Heart left ventricle (tissue), 16 donors: ENCODE measurements around the gene GRIN2A. TPM values are rescaled to one million over a fixed set of nuclear protein-coding genes. Genes with fewer than 3 reads are reported as not detected.

ENCODE experiments used
- ATAC-seq, 4 donors: fragments of 200-7000 bp; cut with Tn5 transposase; one replicate each; pipeline ENCODE4 v1.9.1; 2020 to 2022; ENCODE audit warnings: moderate library complexity in 4 of 4, mild to moderate bottlenecking in 3 of 4, moderate number of reproducible peaks in 1 of 4
- DNase-seq, 5 donors: peaks; one replicate each; pipeline ENCODE4 v3.0.0-alpha.2; 2020
- H3K27ac ChIP-seq, 12 donors: fragments of 200-600 bp; sonication (generic) in 4 of 12; one replicate each; pipeline versions ENCODE4 v1.5.0 to v1.8.0; 2016 to 2022; ENCODE audit warnings: mild to moderate bottlenecking in 2 of 12
- H3K27me3 ChIP-seq, 9 donors: fragments of 200-600 bp; sonication (generic) in 2 of 9; one replicate each; pipeline versions ENCODE4 v1.5.1 to v1.8.0; 2016 to 2022; ENCODE audit warnings: mild to moderate bottlenecking in 3 of 9
- H3K36me3 ChIP-seq, 9 donors: fragments of 200-600 bp; sonication (generic) in 2 of 9; one replicate each; pipeline versions ENCODE4 v1.5.0 to v1.8.0; 2018 to 2022; ENCODE audit warnings: mild to moderate bottlenecking in 2 of 9
- H3K4me1 ChIP-seq, 12 donors: fragments of 200-600 bp; sonication (generic) in 4 of 12; one replicate each; pipeline versions ENCODE4 v1.5.0 to v1.8.0; 2016 to 2022; ENCODE audit warnings: mild to moderate bottlenecking in 3 of 12
- H3K4me3 ChIP-seq, 12 donors: fragments of 200-600 bp; sonication (generic) in 4 of 12; one replicate each; pipeline versions ENCODE4 v1.5.0 to v1.8.0; 2017 to 2022; ENCODE audit warnings: mild to moderate bottlenecking in 9 of 12, moderate library complexity in 4 of 12
- H3K9me3 ChIP-seq, 12 donors: fragments of 200-600 bp; sonication (generic) in 4 of 12; one replicate each; pipeline versions ENCODE4 v1.5.0 to v1.8.0; 2016 to 2022; ENCODE audit warnings: mild to moderate bottlenecking in 1 of 12
- POLR2A ChIP-seq, 2 donors: fragments of 450-650 bp; IDR thresholded peaks; one replicate each; pipeline ENCODE4 v1.6.1; 2017; ENCODE audit warnings: antibody characterized with exemption in 2 of 2, mild to moderate bottlenecking in 2 of 2, moderate library complexity in 2 of 2
- WGBS, 4 donors: extraction: QIAGEN DNeasy Blood & Tissue Kit in 2 of 4; methylation state at CpG; one replicate each; pipeline versions ENCODE4 v1.1.5 to v1.1.7; 2013 to 2018; 5-methylcytosine and 5-hydroxymethylcytosine counted together
- intact Hi-C, 10 donors: fragments of 100-400 bp; cut with DNase I; formaldehyde crosslinking; loops; one replicate each; pipeline versions ENCODE4 v1.11.1 to v1.14.2; 2022
- polyA plus RNA-seq, 2 donors: library from polyadenylated mRNA; stranded (reverse); fragments of 200-250 nt; gene quantifications; one replicate each; pipeline ENCODE4 v1.2.3, GENCODE V29; 2013
- total RNA-seq, 9 donors: library from RNA; depleted of rRNA in 2 of 9; stranded (reverse); fragments of >200 nt in 2 of 9; fragmentation: NEBNext Ultra II Directional in 3 of 9; extraction: Animal tissue kit (Norgen Biotek cat#: 25700) in 3 of 9; gene quantifications; one replicate each; pipeline versions ENCODE4 v1.1.0 to v1.2.4, GENCODE V29; 2016 to 2023
- TF ChIP-seq, protein P1 (sequence below), 12 donors: fragments of 200-600 bp; sonication (generic) in 4 of 12; IDR thresholded peaks; one replicate each; pipeline versions ENCODE4 v1.5.0 to v1.8.0; 2018 to 2022; ENCODE audit warnings: antibody characterized with exemption in 12 of 12, mild to moderate bottlenecking in 5 of 12
- donor health status: ischemic (EF 13 %, LVEDD 7.1; RV severe dilation, severe dysfunction).
- donor health status: healthy with polysubstance abuse.
- donor health status: DM: no; HTN: yes; CAD: no.
- donor health status: DM: no; HTN: no; CAD: no.
- donor health status: ischemic (EF 25% LVEDD 6.9; RV normal size, moderate dysfunction).
- donor health status: ischemic (EF 25% LVEDD 5.7; RV mildly dilated, moderate dysfunction).
- donor health status: healthy.
- donor health status: DM: yes; HTN: yes; CAD: no.
- donor health status: ischemic (EF 35%, LVEDD 5.7; RV mildly dilated, moderate dysfunction).
- donor health status: nonischemic (EF 11% LVEDD 7.7; RV severe dilation, severe dysfunction).
- donor health status: DM: yes; HTN: yes; CAD: no.
- donor health status: PGD.
- donor health status: ischemic (EF 29% LVEDD 5.4; RV normal size, mild dysfunction).
- donor health status: nonischemic (EF 23%, LVEDD 6.1; RV moderate dilation, normal function).

Gene GRIN2A
- total and polyA plus RNA-seq, 11 donors = 0.01 to 4.6 (median 2.6) TPM

DNA sequence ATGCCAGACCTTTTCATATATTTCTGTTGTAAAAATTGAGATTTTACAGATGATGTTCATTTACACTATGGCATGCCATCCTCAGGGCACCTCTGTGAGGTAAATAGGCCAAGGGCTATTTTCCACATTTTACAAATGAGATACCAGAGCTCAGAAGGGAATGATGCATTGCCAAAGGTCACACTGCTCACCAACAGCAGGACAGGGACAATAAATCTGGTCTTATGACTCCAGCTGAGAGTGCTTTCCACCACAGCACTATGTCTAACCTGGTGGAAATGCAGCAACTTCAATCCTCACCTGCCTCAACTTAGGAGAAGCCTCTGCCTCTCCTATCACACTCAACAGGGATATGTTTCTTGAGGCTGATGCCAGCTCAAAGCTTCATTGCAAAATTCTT is 40.6 kb downstream of the GRIN2A start:
- intact Hi-C loops = no loop called here
- no peak overlapping the region for H3K27ac ChIP-seq
- no peaks in the 10 kb centered on the region for H3K9me3 ChIP-seq
- H3K4me1 ChIP-seq = no peaks in the 10 kb centered on the region
- no peaks in the 10 kb centered on the region for H3K36me3 ChIP-seq
- no peak for ATAC-seq
- DNase-seq = no peak
- TF ChIP-seq, protein P1, sequence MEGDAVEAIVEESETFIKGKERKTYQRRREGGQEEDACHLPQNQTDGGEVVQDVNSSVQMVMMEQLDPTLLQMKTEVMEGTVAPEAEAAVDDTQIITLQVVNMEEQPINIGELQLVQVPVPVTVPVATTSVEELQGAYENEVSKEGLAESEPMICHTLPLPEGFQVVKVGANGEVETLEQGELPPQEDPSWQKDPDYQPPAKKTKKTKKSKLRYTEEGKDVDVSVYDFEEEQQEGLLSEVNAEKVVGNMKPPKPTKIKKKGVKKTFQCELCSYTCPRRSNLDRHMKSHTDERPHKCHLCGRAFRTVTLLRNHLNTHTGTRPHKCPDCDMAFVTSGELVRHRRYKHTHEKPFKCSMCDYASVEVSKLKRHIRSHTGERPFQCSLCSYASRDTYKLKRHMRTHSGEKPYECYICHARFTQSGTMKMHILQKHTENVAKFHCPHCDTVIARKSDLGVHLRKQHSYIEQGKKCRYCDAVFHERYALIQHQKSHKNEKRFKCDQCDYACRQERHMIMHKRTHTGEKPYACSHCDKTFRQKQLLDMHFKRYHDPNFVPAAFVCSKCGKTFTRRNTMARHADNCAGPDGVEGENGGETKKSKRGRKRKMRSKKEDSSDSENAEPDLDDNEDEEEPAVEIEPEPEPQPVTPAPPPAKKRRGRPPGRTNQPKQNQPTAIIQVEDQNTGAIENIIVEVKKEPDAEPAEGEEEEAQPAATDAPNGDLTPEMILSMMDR (IDR thresholded peaks at IDR 0.05) = no peak
- no peak for TF ChIP-seq POLR2A (IDR thresholded peaks at IDR 0.05)
- no peak overlapping the region for H3K4me3 ChIP-seq
- H3K27me3 ChIP-seq = peaks cover 0 to 6% (median 0%) of the 10 kb centered on the region in 9 donors

DNA sequence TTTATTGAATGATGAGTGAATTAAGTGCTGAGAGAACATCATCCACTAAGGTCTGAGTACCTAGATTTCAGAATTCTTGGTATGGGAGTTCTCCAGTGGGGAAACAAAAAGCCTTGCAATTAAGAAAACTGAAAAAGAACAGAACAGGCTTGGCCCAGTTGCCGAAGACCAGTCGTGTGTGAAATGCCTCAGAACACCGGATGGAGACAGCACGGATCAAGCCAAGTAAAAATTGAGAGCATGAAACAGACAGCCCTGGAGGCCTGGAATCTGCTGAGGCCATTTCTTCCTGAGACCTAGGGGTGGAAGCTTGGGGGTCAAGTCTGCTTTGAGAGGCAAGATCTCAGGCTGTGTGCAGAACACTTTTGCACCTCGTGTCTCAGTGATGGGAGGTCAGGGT is 43.3 kb downstream of the GRIN2A start:
- ATAC-seq = no peak
- no peak overlapping the region for H3K4me3 ChIP-seq
- intact Hi-C loops = no loop called here
- WGBS, 4 donors = 73 to 82% (median 77%) methylated on average over 5 of the region's 5 CpGs
- no peaks in the 10 kb centered on the region for H3K27me3 ChIP-seq
- H3K36me3 ChIP-seq = no peaks in the 10 kb centered on the region
- H3K4me1 ChIP-seq = no peaks in the 10 kb centered on the region
- H3K9me3 ChIP-seq = no peaks in the 10 kb centered on the region
- TF ChIP-seq POLR2A (IDR thresholded peaks at IDR 0.05) = no peak
- TF ChIP-seq, protein P1 (IDR thresholded peaks at IDR 0.05) = no peak
- H3K27ac ChIP-seq = no peak overlapping the region
- DNase-seq = no peak

DNA sequence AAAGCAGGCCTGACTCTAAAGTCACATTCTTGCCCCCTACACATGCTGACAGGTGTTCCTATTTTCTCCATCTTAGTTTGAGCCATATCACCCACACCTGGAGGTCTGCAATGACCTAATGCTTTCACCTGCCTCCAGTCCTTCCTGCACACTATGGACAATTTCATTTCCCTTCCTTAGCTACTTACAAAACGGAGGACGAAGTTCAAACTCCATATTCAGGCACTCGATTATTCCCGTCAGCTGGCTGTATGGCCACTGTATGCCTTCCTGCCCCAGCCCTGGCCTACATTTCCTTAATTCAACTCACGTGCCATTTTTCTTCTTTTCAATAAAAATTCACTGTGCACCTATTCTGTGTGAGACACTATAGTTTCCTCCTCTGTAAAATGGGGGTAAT is 44.9 kb downstream of the GRIN2A start:
- Histone ChIP-seq H3K9me3 (peaks cover 0 to 5% (median 0%) of the 10 kb centered on the region in 12 donors), H3K27me3 (no peaks in the 10 kb centered on the region)
- whole genome bisulfite sequencing, 4 donors = 86 to 92% (median 88%) methylated on average over 5 of the region's 5 CpGs

DNA sequence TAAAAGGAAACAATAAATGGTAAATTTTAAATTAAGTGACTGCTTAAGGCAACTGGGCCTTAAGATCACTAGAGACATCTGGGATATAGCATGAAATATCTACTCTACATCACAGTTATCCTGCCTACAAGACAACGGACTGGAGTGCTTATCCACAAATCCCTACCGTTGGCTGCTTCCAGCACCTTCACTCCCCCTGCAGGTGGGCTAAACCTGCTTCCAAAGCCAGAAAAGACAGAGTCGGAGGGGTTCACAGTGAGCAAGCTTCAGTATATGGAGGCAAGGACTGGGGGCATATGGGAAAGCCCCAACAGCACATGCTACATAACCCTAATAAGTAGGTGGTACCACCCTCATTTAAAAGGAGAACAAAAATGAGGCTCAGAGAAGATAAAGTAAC is 45.3 kb downstream of the GRIN2A start:
- no peaks in the 10 kb centered on the region for H3K4me1 ChIP-seq
- 33 to 43% (median 38%) methylated on average over 3 of the region's 3 CpGs for WGBS, 4 donors
- H3K4me3 ChIP-seq = no peak overlapping the region
- TF ChIP-seq POLR2A (IDR thresholded peaks at IDR 0.05) = no peak
- TF ChIP-seq, protein P1 (IDR thresholded peaks at IDR 0.05) = no peak
- intact Hi-C loops = no loop called here
- H3K36me3 ChIP-seq = no peaks in the 10 kb centered on the region
- H3K27ac ChIP-seq = no peak overlapping the region
- H3K27me3 ChIP-seq = no peaks in the 10 kb centered on the region
- peaks cover 0 to 5% (median 0%) of the 10 kb centered on the region in 12 donors for H3K9me3 ChIP-seq
- DNase-seq (no peak), ATAC-seq (no peak)

More for the DNA sequence above, 44.9 kb downstream of the GRIN2A start:
- no peak for DNase-seq
- no peaks in the 10 kb centered on the region for H3K36me3 ChIP-seq
- no peak overlapping the region for H3K4me3 ChIP-seq
- intact Hi-C loops = no loop called here
- no peaks in the 10 kb centered on the region for H3K4me1 ChIP-seq
- H3K27ac ChIP-seq = no peak overlapping the region
- TF ChIP-seq POLR2A (IDR thresholded peaks at IDR 0.05) = no peak
- TF ChIP-seq, protein P1 (IDR thresholded peaks at IDR 0.05) = no peak
- ATAC-seq = no peak
